ENCODE measurements around the gene GFOD2.

GRCh38 chr16:67752641-67753040 lies 33.5 kb upstream of the GFOD2 start:
- TF ChIP-seq, protein P1, sequence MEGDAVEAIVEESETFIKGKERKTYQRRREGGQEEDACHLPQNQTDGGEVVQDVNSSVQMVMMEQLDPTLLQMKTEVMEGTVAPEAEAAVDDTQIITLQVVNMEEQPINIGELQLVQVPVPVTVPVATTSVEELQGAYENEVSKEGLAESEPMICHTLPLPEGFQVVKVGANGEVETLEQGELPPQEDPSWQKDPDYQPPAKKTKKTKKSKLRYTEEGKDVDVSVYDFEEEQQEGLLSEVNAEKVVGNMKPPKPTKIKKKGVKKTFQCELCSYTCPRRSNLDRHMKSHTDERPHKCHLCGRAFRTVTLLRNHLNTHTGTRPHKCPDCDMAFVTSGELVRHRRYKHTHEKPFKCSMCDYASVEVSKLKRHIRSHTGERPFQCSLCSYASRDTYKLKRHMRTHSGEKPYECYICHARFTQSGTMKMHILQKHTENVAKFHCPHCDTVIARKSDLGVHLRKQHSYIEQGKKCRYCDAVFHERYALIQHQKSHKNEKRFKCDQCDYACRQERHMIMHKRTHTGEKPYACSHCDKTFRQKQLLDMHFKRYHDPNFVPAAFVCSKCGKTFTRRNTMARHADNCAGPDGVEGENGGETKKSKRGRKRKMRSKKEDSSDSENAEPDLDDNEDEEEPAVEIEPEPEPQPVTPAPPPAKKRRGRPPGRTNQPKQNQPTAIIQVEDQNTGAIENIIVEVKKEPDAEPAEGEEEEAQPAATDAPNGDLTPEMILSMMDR (IDR thresholded peaks at IDR 0.05 in 8 of 11, conservative IDR thresholded peaks at IDR 0.05 in 3 of 11) = no peak
- no peak for TF ChIP-seq POLR2AphosphoS5 (IDR thresholded peaks at IDR 0.05)
